Kidney epithelial cell (primary cell): ENCODE data around the gene WNT16. TPM values are rescaled to one million over a fixed set of nuclear protein-coding genes. Genes with fewer than 3 reads are reported as not detected.
"Not testable (repeated sequence)": the region's sequence is repeated elsewhere in the genome, so short reads cannot be mapped to it uniquely, and the experiment has no call there.

Experiments
- DNase-seq: peaks from one replicate; pipeline ENCODE4 v3.0.0-alpha.2; 2010; ENCODE audit warnings: low read depth
- H3K27me3 ChIP-seq: 2 replicates; pipeline ENCODE4 v1.6.0; 2011; ENCODE audit warnings: low read length; ENCODE audit not compliant: control insufficient read depth, insufficient read depth
- H3K36me3 ChIP-seq: 2 replicates; pipeline ENCODE4 v1.5.1; 2011; ENCODE audit warnings: low read length; ENCODE audit not compliant: control insufficient read depth, insufficient read depth
- H3K4me3 ChIP-seq: 2 replicates; pipeline ENCODE4 v1.5.1; 2011; ENCODE audit warnings: low read depth, mild to moderate bottlenecking, control low read depth, low read length
- total RNA-seq: library from RNA; depleted of rRNA; stranded (reverse); fragments of >200 nt; gene quantifications from 2 replicates; pipeline ENCODE4 v1.2.3, GENCODE V29; 2015
- TF ChIP-seq, protein P1 (sequence below): IDR thresholded peaks from 2 replicates; pipeline ENCODE4 v1.5.1; 2011; ENCODE audit warnings: mild to moderate bottlenecking, moderate library complexity, low read length, control low read depth, inconsistent platforms; ENCODE audit not compliant: insufficient read depth, poor library complexity, severe bottlenecking

The WNT16 gene
- total RNA-seq, 1 donor from 2014 or later = not detected

DNA sequence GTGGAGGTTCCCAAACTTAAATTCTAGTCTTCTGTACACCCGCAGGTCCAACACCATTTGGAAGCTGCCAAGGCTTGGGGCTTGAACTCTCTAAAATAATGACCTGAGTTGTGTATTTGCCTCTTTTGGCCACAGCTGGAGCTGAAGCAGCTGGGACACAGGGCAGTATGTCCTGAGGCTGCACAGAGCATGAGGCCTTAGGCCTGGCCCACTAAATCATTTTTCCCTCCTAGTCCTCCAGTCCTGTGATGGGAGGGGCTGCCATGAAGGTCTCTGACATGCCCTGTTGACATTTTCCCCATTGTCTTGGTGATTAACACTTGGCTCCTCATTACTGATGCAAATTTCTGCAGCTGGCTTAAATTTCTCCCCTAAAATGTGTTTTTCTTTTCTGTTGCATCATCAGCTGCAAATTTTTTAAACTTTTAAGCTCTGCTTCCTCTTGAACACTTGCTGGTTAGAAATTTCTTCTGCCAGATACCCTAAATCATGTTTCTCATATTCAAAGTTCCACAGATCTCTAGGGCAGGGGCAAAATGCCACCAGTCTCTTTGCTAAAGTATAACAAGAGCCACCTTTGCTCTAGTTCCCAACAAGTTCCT, 43.6 kb upstream of the WNT16 start:
- Histone ChIP-seq H3K4me3 (no peak overlapping the region), H3K27me3 (no peaks in the 10 kb centered on the region), H3K36me3 (no peaks in the 10 kb centered on the region)
- no peak for DNase-seq
- TF ChIP-seq, protein P1, sequence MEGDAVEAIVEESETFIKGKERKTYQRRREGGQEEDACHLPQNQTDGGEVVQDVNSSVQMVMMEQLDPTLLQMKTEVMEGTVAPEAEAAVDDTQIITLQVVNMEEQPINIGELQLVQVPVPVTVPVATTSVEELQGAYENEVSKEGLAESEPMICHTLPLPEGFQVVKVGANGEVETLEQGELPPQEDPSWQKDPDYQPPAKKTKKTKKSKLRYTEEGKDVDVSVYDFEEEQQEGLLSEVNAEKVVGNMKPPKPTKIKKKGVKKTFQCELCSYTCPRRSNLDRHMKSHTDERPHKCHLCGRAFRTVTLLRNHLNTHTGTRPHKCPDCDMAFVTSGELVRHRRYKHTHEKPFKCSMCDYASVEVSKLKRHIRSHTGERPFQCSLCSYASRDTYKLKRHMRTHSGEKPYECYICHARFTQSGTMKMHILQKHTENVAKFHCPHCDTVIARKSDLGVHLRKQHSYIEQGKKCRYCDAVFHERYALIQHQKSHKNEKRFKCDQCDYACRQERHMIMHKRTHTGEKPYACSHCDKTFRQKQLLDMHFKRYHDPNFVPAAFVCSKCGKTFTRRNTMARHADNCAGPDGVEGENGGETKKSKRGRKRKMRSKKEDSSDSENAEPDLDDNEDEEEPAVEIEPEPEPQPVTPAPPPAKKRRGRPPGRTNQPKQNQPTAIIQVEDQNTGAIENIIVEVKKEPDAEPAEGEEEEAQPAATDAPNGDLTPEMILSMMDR = no peak

DNA sequence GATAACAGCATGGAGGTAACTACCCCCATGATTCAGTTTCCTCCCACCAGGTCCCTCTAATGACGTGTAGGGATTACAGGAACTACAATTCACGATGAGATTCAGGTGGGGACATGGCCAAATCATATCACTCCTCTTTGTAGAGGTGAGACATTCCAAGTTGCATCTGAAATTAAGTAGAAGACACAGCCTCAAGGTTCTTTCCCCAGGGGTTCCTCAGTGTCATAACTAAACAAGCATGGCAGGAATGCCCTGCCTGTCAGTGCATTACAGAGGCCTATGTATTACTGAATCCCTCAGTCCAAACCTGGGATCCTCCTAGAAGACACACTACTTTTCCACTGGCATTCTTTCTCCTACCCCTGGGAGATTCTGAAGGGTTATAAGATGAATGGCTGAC, 42.6 kb upstream of the WNT16 start:
- no peak overlapping the region for H3K4me3 ChIP-seq
- TF ChIP-seq, protein P1 = no peak
- H3K36me3 ChIP-seq = no peaks in the 10 kb centered on the region
- no peaks in the 10 kb centered on the region for H3K27me3 ChIP-seq
- no peak for DNase-seq

DNA sequence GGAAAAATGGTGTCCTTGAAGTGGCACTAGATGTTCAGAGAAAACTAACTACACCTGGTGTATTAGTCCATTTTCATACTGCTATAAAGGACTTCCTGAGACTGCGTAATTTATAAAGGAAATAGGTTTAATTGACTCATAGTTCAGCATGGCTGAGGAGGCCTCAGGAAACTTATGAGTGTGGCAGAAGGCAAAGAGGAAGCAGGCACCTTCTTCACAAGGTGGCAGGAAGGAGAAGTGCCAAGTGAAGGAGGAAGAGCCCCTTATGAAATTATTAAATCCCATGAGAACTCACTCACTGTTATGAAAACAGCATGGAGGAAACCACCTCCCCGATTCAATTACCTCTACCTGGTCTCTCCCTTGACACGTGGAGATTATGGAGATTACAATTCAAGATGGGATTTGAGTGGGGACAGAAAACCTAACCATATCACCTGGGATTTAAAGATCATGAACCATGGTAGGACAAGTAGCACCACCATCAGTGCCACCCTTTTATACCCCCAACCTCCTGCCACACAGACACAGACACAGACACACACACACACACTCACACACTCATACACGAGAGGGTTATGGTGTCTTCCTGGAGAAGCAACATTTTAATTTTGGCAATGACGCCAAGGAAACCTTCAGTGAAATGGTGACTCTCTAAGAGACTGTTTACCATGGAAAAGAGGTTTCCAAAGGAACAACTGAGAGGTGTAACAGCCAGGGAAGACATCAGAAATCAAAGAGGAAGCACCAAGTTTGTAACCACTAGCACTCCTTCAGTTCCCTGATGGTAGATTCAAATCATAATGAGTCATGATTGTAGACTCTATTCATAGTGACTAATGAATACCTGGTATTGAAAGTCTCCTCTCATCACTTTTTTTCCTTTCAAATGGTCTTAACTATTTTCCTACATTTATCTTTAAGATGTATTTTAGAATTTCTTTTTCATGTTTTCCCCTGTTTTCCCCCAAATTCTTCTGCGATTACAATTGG, 41.8 kb upstream of the WNT16 start:
- peak; percentile 44 for DNase-seq
- H3K36me3 ChIP-seq = no peaks in the 10 kb centered on the region
- no peak overlapping the region for H3K4me3 ChIP-seq
- H3K27me3 ChIP-seq = no peaks in the 10 kb centered on the region
- TF ChIP-seq, protein P1 = no peak

DNA sequence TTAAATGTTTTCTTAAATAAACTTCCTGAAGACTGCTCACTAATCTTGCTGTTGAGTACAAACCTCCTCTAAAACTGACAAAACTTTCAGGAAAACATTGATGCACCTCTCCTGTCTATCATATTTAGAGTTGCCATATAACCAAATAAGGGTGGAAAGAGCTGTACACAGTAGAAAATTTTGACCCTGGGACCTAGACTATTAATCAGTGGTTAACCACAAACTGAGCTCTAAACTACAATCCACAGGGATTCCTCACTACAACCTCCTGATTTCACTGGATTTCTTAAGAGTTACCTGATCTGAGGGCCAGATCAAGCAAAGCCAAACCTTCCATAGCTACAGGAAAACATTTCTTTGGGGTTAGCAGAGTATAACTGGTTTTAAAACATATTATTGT, 39.9 kb upstream of the WNT16 start:
- Histone ChIP-seq H3K36me3 (no peaks in the 10 kb centered on the region), H3K27me3 (no peaks in the 10 kb centered on the region), H3K4me3 (no peak overlapping the region)
- peak; percentile 65 for DNase-seq
- TF ChIP-seq, protein P1 = no peak

DNA sequence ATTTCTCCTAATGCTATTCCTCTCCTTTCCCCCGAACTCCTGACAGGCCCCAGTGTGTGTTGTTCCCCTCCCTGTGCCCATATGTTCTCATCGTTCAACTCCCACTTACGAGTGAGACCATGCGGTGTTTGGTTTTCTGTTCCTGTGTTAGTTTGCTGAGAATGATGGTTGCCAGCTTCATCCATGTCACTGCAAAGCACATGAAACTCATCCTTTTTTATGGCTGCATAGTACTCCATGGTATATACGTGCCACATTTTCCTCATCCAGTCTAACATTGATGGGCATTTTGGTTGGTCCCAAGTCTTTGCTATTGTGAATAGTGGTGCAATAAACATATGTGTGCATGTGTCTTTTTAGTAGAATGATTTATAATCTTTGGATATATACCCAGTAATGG, 38.9 kb upstream of the WNT16 start:
- not testable (repeated sequence) for DNase-seq, H3K27me3 ChIP-seq, H3K36me3 ChIP-seq, H3K4me3 ChIP-seq

DNA sequence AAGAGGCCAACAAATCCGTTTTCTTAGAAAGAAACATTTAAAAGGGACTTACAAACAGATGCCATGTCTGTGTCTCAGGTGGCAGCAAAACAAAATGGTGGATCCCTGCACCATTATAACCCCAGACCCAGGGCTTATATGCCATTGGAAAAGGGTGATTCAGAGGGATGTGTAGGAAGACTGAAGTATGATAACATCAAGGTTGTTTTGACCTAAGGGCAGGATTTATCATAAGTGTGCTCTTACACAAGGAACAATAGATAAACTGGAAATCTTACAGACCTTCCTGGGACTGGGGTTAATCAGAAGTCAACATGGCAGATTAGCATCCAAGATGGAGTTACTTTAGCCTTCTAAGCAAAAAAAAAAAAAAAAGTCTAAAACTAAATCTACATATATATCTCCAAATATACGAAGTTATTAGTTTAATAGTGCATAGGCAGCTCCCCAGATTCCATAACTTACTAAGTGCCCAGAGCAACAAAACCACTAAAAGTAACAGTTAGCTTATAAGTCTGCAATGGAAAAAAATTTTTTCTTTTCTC, 34.3 kb upstream of the WNT16 start:
- DNase-seq = no peak
- Histone ChIP-seq H3K36me3 (no peaks in the 10 kb centered on the region), H3K27me3 (no peaks in the 10 kb centered on the region), H3K4me3 (no peak overlapping the region)
- TF ChIP-seq, protein P1 = no peak
